Measurements from ENCODE around the gene PDE11A. TPM values are rescaled to one million over a fixed set of nuclear protein-coding genes. Genes with fewer than 3 reads are reported as not detected.

PDE11A gene
- total RNA-seq, 1 experiment from 2014 or later, result 0.13 TPM

GRCh38 chr2:177635696-177636095, 436.9 kb downstream of the PDE11A start:
- WGBS (ENCODE audit: extremely low coverage, insufficient read length, low lambda C conversion rate), result no CpG with 5 or more reads among the region's 1 CpG
- Mint-ChIP-seq H3K4me3 (no peak overlapping the region), H3K27me3 (ENCODE audit: low read depth) (peaks cover 4% of the 10 kb centered on the region), H3K4me1 (peaks cover 6 to 10% of the 10 kb centered on the region in 2 experiments; a peak in 2 of 4 replicates), H3K9me3 (no peaks in the 10 kb centered on the region), H3K27ac (no peak overlapping the region), H3K36me3 (ENCODE audit: insufficient read depth in 1 of 3, low read depth in 3 of 3) (no peaks in the 10 kb centered on the region)
- Histone ChIP-seq H4K91ac (ENCODE audit: insufficient read length, low read depth, low read length) (no peak overlapping the region), H3K56ac (ENCODE audit: insufficient read length, low read depth, low read length) (no peak overlapping the region), H2BK5ac (ENCODE audit: insufficient read length, low read length) (no peak overlapping the region), H3K79me2 (ENCODE audit: insufficient read depth, low read length) (no peaks in the 10 kb centered on the region), H3K79me1 (ENCODE audit: insufficient read depth, low read depth, low read length, poor library complexity, severe bottlenecking) (no peaks in the 10 kb centered on the region), H3K27me3 (ENCODE audit: insufficient read depth, low read length) (no peaks in the 10 kb centered on the region), H2BK120ac (ENCODE audit: low read depth, low read length, poor library complexity, severe bottlenecking) (no peak overlapping the region), H3K9ac (ENCODE audit: extremely low read depth, insufficient read length, low read length) (no peak overlapping the region), H3K9me3 (ENCODE audit: control insufficient read depth, low read depth, low read length) (no peaks in the 10 kb centered on the region), H3K18ac (ENCODE audit: insufficient read length, low read depth, low read length) (no peak overlapping the region), H2BK12ac (ENCODE audit: insufficient read length, low read depth, low read length) (no peak overlapping the region), H4K8ac (replicated peaks; ENCODE audit: insufficient read length, low read depth, low read length) (no peak overlapping the region), H2AK5ac (ENCODE audit: insufficient read length, low read length) (no peak overlapping the region), H4K5ac (ENCODE audit: insufficient read length, low read depth, low read length) (no peak overlapping the region), H3T11ph (ENCODE audit: low read length) (no peak overlapping the region), H3K23ac (ENCODE audit: insufficient read length, low read depth, low read length) (no peak overlapping the region), H3K27ac (ENCODE audit: insufficient read length, low read depth, low read length) (no peak overlapping the region), H3K23me2 (ENCODE audit: insufficient read length, low read depth, low read length, poor library complexity, severe bottlenecking) (no peaks in the 10 kb centered on the region), H3K4ac (ENCODE audit: low read depth, low read length) (no peak overlapping the region), H3K4me1 (ENCODE audit: insufficient read depth, low read length) (no peaks in the 10 kb centered on the region), H2AFZ (ENCODE audit: low read length) (no peak overlapping the region), H3K14ac (ENCODE audit: insufficient read depth, low read length) (no peak overlapping the region), H2BK20ac (ENCODE audit: low read depth, low read length, poor library complexity, severe bottlenecking) (no peak overlapping the region), H2BK15ac (ENCODE audit: low read depth, low read length) (no peak overlapping the region), H4K20me1 (ENCODE audit: control insufficient read depth, insufficient read depth, insufficient read length) (no peaks in the 10 kb centered on the region), H3K4me2 (ENCODE audit: insufficient read depth, insufficient read length, low read length) (no peak overlapping the region)
- no peak for DNase-seq
- no peak for TF ChIP-seq CTCF (conservative IDR thresholded peaks at IDR 0.05)
